HS-27A (cell line): ENCODE results near the gene HADH.

Experiments
- DNase-seq: peaks from one replicate; pipeline ENCODE4 v3.0.0-alpha.2; 2012; ENCODE audit warnings: low read depth, missing footprints

HADH gene

GRCh38 chr4:108058685-108059440, 69.2 kb downstream of the HADH start:
- DNase-seq, result peak; percentile 3

DNA sequence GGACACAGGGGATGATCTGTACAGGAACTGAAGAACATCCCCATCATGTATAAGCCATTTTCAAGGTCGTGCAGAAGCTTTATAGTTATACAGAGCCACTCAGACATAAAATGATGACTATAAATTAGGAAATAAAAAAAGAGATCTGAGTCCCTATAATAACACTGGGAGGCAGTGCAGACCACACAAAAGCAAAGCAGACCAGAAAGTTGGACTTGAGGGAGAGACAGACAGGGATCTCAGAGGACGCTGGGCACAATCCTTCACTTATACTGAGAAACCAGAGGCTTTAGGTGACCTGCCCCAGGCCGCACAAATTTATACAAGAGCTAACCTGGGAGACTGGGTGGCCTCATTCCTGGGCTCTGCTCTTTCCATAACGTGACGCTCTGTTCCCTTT, 70.5 kb downstream of the HADH start:
- DNase-seq, result no peak

DNA sequence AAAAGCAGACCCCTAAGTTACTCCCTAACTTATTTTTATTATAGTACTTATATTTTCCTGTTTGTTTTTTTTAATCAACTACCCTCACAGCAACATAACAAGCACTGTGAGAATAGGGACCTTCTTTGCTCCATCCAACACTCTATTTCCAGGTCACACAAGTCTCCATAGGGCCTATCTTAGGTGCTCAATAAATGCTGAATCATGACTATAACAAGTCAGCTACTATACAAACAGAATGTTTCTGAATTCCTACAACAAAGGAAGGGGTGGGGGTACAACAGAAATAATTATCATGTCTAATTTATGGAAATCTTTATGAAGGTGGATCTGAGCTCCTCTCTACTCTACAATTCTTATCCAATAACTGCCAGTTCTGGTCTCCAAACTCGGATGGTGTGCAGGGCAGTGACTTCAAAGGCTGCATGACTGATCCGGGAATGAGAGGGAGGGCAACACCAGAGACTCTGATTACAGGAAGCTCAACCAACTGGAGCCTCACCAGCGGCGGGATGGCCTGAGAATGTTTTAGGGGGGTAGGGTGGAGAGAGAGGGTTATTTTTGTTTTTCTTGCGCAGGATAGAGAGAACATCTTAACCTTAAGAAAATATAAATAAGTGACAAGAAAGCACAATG, 71.1 kb downstream of the HADH start:
- DNase-seq, result no peak

GRCh38 chr4:108068442-108068841, 78.8 kb downstream of the HADH start:
- no peak for DNase-seq

- DNase-seq, result no peak
These were observed 81.1 kb downstream of the HADH start for GRCh38 chr4:108070775-108071174.

GRCh38 chr4:108072300-108072699, 82.6 kb downstream of the HADH start:
- DNase-seq, result no peak

DNA sequence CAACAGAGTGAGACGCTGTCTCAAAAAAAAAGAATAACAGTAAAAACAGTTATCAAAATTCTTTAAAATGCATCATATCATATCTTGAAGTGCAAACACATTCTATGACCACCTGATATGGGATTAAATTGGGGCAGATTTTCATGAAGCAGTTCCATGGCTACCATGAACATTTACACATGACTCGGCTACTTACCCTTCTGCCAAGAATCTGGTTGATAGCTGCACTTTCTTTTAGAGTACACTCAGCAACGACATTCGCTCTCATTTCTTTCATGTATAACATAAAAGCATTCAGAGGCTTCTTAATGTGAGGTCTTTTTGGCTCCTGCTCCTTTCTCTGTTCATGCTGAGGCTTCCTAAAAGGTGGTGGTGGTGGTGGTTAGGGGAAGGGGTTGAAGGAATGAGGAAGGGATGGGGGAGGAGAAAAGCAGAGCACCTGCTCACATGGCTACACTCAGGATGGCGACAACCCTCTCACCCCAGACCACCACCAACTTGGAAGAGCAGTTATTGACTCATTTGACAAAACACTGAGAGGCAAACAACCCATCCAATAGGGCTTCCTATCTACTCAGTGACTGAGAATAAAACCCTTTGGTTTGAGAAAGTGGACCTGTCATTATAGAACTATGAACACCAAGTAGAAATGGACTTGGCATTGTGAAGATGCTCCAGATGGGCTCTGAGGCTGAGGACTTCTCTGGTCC, 88.5 kb downstream of the HADH start:
- no peak for DNase-seq

DNA sequence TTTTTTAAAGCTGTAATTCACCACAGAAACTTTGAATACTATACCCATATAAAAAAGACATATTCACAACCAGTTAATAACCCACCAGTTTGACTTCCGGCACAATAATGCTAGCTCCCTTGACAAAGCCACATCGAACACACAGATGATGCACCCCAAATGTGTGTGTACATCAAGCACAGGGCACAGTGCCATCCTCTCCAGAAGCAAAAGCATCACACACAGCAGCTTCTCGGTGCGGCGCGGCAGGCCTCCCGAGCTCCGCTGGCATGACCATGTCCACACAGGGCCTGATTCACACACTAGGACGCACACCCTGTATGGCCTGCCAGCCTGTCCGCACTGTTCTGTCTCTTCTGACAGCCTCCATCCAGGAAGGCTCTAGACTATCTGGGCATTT, 91.1 kb downstream of the HADH start:
- no peak for DNase-seq

DNA sequence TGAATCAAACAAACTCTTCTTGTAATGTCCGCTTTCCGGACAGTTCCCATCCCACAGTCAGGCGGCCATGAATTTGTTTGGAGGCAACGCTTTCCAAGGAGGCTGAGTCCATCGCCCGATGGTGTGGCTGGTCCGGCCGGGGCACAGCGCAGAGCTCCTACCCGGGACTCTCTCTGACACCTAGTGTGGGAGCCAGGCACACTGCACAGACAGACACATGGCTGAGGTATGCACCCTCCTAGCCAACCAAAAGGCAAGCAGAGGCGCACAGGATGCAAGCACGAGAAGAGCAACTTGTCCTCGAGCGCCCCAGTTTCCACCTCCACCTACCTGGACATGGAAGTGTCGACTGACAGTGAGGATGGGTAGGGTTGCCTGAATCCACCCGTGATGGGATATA, 91.6 kb downstream of the HADH start:
- DNase-seq, result no peak
